Spleen (tissue), 11 donors: Measurements from ENCODE around the gene SOX21. TPM values are rescaled to one million over a fixed set of nuclear protein-coding genes. Genes with fewer than 3 reads are reported as not detected.

ENCODE experiments used
- DNase-seq: peaks from one replicate; pipeline ENCODE4 v3.0.0-alpha.2; 2020
- H3K27ac ChIP-seq, 8 donors: fragments of 200-600 bp; sonication (generic) in 7 of 8; 1 replicate in 4 of 8; 2 replicates in 4 of 8; pipeline versions ENCODE4 v1.5.0 to v1.8.0; 2016 to 2021; ENCODE audit warnings: inconsistent platforms in 4 of 8, mild to moderate bottlenecking in 4 of 8, moderate library complexity in 1 of 8
- H3K27me3 ChIP-seq, 7 donors: fragments of 200-600 bp; sonication (generic) in 6 of 7; replicated peaks in 1 of 7; 1 replicate in 4 of 7; 2 replicates in 3 of 7; pipeline versions ENCODE4 v1.5.0 to v1.8.0; 2016 to 2021; ENCODE audit warnings: inconsistent platforms in 3 of 7, mild to moderate bottlenecking in 1 of 7
- H3K36me3 ChIP-seq, 6 donors: fragments of 200-600 bp; sonication (generic) in 5 of 6; 1 replicate in 4 of 6; 2 replicates in 2 of 6; pipeline versions ENCODE4 v1.5.0 to v1.8.0; 2016 to 2021; ENCODE audit warnings: inconsistent platforms in 2 of 6
- H3K4me1 ChIP-seq, 6 donors: fragments of 200-600 bp; sonication (generic) in 5 of 6; 1 replicate in 3 of 6; 2 replicates in 3 of 6; pipeline versions ENCODE4 v1.5.0 to v1.8.0; 2016 to 2021; ENCODE audit warnings: inconsistent platforms in 3 of 6
- H3K4me3 ChIP-seq, 8 donors: fragments of 200-600 bp; sonication (generic) in 7 of 8; 1 replicate in 4 of 8; 2 replicates in 4 of 8; pipeline versions ENCODE4 v1.5.0 to v1.8.0; 2016 to 2021; ENCODE audit warnings: inconsistent platforms in 4 of 8, mild to moderate bottlenecking in 4 of 8, moderate library complexity in 2 of 8
- H3K9me3 ChIP-seq, 8 donors: fragments of 200-600 bp; sonication (generic) in 7 of 8; 1 replicate in 4 of 8; 2 replicates in 4 of 8; pipeline versions ENCODE4 v1.5.0 to v1.8.0; 2016 to 2021; ENCODE audit warnings: inconsistent platforms in 4 of 8
- CTCF ChIP-seq, 11 experiments: fragments of 200-600 bp in 7 of 11; fragments of 450-650 bp in 4 of 11; sonication (generic) in 4 of 11; IDR thresholded peaks in 8 of 11; conservative IDR thresholded peaks in 3 of 11; 1 replicate in 7 of 11; 2 replicates in 4 of 11; pipeline versions ENCODE4 v1.4.0 to v1.8.0; 2016 to 2021; ENCODE audit warnings: antibody characterized with exemption in 11 of 11, inconsistent platforms in 4 of 11, mild to moderate bottlenecking in 1 of 11
- POLR2A ChIP-seq, 3 donors: fragments of 450-650 bp; IDR thresholded peaks; one replicate each; pipeline ENCODE4 v1.5.1; 2017; ENCODE audit warnings: antibody characterized with exemption in 3 of 3, mild to moderate bottlenecking in 1 of 3
- POLR2AphosphoS5 ChIP-seq, 3 donors: sonication (generic); formaldehyde crosslinking; IDR thresholded peaks; one replicate each; pipeline ENCODE4 v1.5.1; 2017; ENCODE audit warnings: antibody characterized with exemption in 3 of 3
- WGBS, 5 donors: extraction: QIAGEN DNeasy Blood & Tissue Kit in 3 of 5; methylation state at CpG; one replicate each; pipeline versions ENCODE4 v1.1.5 to v1.1.7; 2013 to 2018; 5-methylcytosine and 5-hydroxymethylcytosine counted together
- intact Hi-C: fragments of 100-400 bp; cut with DNase I; formaldehyde crosslinking; loops from one replicate; pipeline ENCODE4 v1.15.0; 2023; ENCODE audit warnings: low total_unique reads
- polyA plus RNA-seq, 3 donors: library from polyadenylated mRNA; stranded (reverse); fragments of 200-250 nt; gene quantifications; one replicate each; pipeline ENCODE4 v1.2.1, GENCODE V29; 2013
- total RNA-seq, 7 donors: library from RNA; depleted of rRNA in 3 of 7; stranded (reverse); fragments of >200 nt in 3 of 7; fragmentation: NEBNext Ultra II Directional in 4 of 7; extraction: Animal tissue kit (Norgen Biotek cat#: 25700) in 4 of 7; gene quantifications; one replicate each; pipeline versions ENCODE4 v1.1.0 to v1.2.1, GENCODE V29; 2016 to 2021
- donor health status: healthy with polysubstance abuse.
- donor health status: DM: no; HTN: no; CAD: no; lungs with moderate emphysema.
- donor health status: DM: no; HTN: no; CAD: no.
- donor health status: Bipolar disorder and iron deficiency.
- donor health status: healthy.
- donor health status: DM: no; HTN: no; CAD: no.
- donor health status: DM: yes; HTN: yes; CAD: no.

The SOX21 gene
- total and polyA plus RNA-seq, 10 donors = not detected

DNA sequence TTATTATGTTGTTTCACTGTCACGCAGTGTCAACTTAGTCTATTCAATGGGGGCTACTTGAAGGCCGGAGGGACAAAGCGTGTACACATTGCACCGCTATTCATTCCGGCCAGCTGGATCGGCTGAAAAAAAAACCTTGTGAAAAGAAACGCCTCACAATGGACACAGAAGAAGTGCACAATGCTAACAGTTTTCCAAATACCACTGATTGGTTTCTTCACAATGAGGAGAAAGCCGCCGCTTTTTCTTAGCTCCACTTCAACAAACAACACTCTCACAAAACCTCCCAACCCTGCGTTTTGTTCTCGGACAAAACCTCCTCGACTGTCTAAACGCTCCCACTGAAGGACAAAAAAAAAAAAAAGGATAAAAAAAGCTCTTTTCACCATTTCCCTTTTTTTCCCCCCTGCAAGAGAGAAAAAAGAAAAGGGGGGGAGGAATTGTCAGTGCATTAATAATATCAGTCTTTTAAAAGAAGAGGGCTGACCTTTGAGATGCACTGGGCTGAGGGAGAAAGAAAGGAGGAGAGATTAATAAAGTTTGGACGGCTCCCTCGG, 5.4 kb downstream of the SOX21 start:
- H3K4me3 ChIP-seq = peak overlapping the region in 2 of 8 donors; percentile 7 to 47
- 8 to 14% (median 11%) methylated on average over 15 of the region's 15 CpGs for WGBS, 5 donors
- no peaks in the 10 kb centered on the region for H3K36me3 ChIP-seq
- intact Hi-C loops = no loop called here
- DNase-seq = no peak
- TF ChIP-seq POLR2AphosphoS5 (IDR thresholded peaks at IDR 0.05) = no peak
- no peak for TF ChIP-seq CTCF (IDR thresholded peaks at IDR 0.05 in 8 of 11, conservative IDR thresholded peaks at IDR 0.05 in 3 of 11)
- no peak for TF ChIP-seq POLR2A (IDR thresholded peaks at IDR 0.05)
- peaks cover 6 to 100% (median 98%) of the 10 kb centered on the region in 7 donors for H3K27me3 ChIP-seq
- H3K9me3 ChIP-seq = no peaks in the 10 kb centered on the region
- peaks cover 3 to 38% (median 25%) of the 10 kb centered on the region in 6 donors for H3K4me1 ChIP-seq
- H3K27ac ChIP-seq = no peak overlapping the region

GRCh38 chr13:94706101-94706842, 6.1 kb downstream of the SOX21 start:
- no peak for TF ChIP-seq POLR2A (IDR thresholded peaks at IDR 0.05)
- no peak for TF ChIP-seq POLR2AphosphoS5 (IDR thresholded peaks at IDR 0.05)
- TF ChIP-seq CTCF (IDR thresholded peaks at IDR 0.05 in 8 of 11, conservative IDR thresholded peaks at IDR 0.05 in 3 of 11) = no peak
- no peak for DNase-seq
- H3K4me1 ChIP-seq = peaks cover 0 to 33% (median 20%) of the 10 kb centered on the region in 6 donors
- no peak overlapping the region for H3K4me3 ChIP-seq
- H3K27me3 ChIP-seq = peaks cover 6 to 100% (median 99%) of the 10 kb centered on the region in 7 donors
- no peak overlapping the region for H3K27ac ChIP-seq
- no peaks in the 10 kb centered on the region for H3K36me3 ChIP-seq
- intact Hi-C loops = no loop called here
- H3K9me3 ChIP-seq = no peaks in the 10 kb centered on the region
- 11 to 14% (median 12%) methylated on average over 16 of the region's 16 CpGs for WGBS, 5 donors

- Histone ChIP-seq H3K4me1 (peaks cover 0 to 24% (median 13%) of the 10 kb centered on the region in 6 donors), H3K4me3 (no peak overlapping the region), H3K27ac (no peak overlapping the region), H3K36me3 (no peaks in the 10 kb centered on the region), H3K9me3 (no peaks in the 10 kb centered on the region), H3K27me3 (peaks cover 6 to 100% (median 100%) of the 10 kb centered on the region in 7 donors)
- 9 to 16% (median 11%) methylated on average over 40 of the region's 40 CpGs for WGBS, 5 donors
- DNase-seq = no peak
- intact Hi-C loops = no loop called here
- no peak for TF ChIP-seq CTCF (IDR thresholded peaks at IDR 0.05 in 8 of 11, conservative IDR thresholded peaks at IDR 0.05 in 3 of 11)
- TF ChIP-seq POLR2A (IDR thresholded peaks at IDR 0.05) = no peak
- no peak for TF ChIP-seq POLR2AphosphoS5 (IDR thresholded peaks at IDR 0.05)
Observed at GRCh38 chr13:94705081-94706030, 7.0 kb downstream of the SOX21 start.
